Measurements from ENCODE around the gene ZMAT5. TPM values are rescaled to one million over a fixed set of nuclear protein-coding genes. Genes with fewer than 3 reads are reported as not detected.

The ZMAT5 gene
- polyA plus RNA-seq, 1 donor (not counting 4 experiments of a cell fraction or from before 2014, with no cell fraction given) = 11.1 TPM

GRCh38 chr22:29705651-29706050 is 61.2 kb downstream of the ZMAT5 start:
- H3K27me3 ChIP-seq (ENCODE audit: control insufficient read depth, extremely low read depth, insufficient read depth, low read length) = peaks cover 41% of the 10 kb centered on the region
- no peaks in the 10 kb centered on the region for H3K79me2 ChIP-seq (ENCODE audit: control insufficient read depth, insufficient read depth, low read length)
- H3K9me1 ChIP-seq (ENCODE audit: control insufficient read depth, extremely low read depth, insufficient read depth, low read length) = no peaks in the 10 kb centered on the region
- H3K4me2 ChIP-seq (ENCODE audit: control insufficient read depth, extremely low read depth, insufficient read depth, low read depth, low read length) = no peak overlapping the region
- peaks cover 2% of the 10 kb centered on the region for H4K20me1 ChIP-seq (ENCODE audit: control insufficient read depth, extremely low read depth, insufficient read depth, low read length)
- no peaks in the 10 kb centered on the region for H3K9me3 ChIP-seq (ENCODE audit: control insufficient read depth, low read depth, low read length)
- TF ChIP-seq EZH2 (IDR thresholded peaks at IDR 0.05; ENCODE audit: low read length) (no peak), CTCF (optimal IDR thresholded peaks at IDR 0.05 in 1 of 3, IDR thresholded peaks at IDR 0.05 in 1 of 3, conservative IDR thresholded peaks at IDR 0.05 in 1 of 3; ENCODE audit: extremely low read depth in 1 of 3, insufficient read depth in 2 of 3, low read length in 3 of 3) (no peak)
- H3K27ac ChIP-seq (ENCODE audit: control insufficient read depth, insufficient read depth, low read length) = no peak overlapping the region
- no peak overlapping the region for H3K9ac ChIP-seq (ENCODE audit: control insufficient read depth, extremely low read depth, insufficient read depth, low read length)
- H3K4me3 ChIP-seq (ENCODE audit: control insufficient read depth in 2 of 3, extremely low read depth in 1 of 3, insufficient read depth in 2 of 3, low read depth in 1 of 3, low read length in 3 of 3) = no peak overlapping the region
- peaks cover 11% of the 10 kb centered on the region for H3K4me1 ChIP-seq (ENCODE audit: control insufficient read depth, extremely low read depth, insufficient read depth, low read length)
- DNase-seq (ENCODE audit: low read depth, low spot score) (no peak), FAIRE-seq (no peak)
- dilution Hi-C loops (cut with MboI; ENCODE audit: extremely low pct_ligation_motif_present, low sequenced_read_pairs) = no loop called here
- no peaks in the 10 kb centered on the region for H3K36me3 ChIP-seq (ENCODE audit: control insufficient read depth in 2 of 2, extremely low read depth in 1 of 2, insufficient read depth in 2 of 2, low read length in 2 of 2)
- H2AFZ ChIP-seq (ENCODE audit: control insufficient read depth, low read length) = no peak overlapping the region

GRCh38 chr22:29704528-29705285 is 62.1 kb downstream of the ZMAT5 start:
- H3K9me3 ChIP-seq (ENCODE audit: control insufficient read depth, low read depth, low read length) = no peaks in the 10 kb centered on the region
- no peak for FAIRE-seq
- dilution Hi-C loops (cut with MboI; ENCODE audit: extremely low pct_ligation_motif_present, low sequenced_read_pairs) = no loop called here

More at GRCh38 chr22:29704528-29705285, 62.1 kb downstream of the ZMAT5 start:
- no peak overlapping the region for H3K4me2 ChIP-seq (ENCODE audit: control insufficient read depth, extremely low read depth, insufficient read depth, low read depth, low read length)
- TF ChIP-seq EZH2 (IDR thresholded peaks at IDR 0.05; ENCODE audit: low read length) (no peak), CTCF (optimal IDR thresholded peaks at IDR 0.05 in 1 of 3, IDR thresholded peaks at IDR 0.05 in 1 of 3, conservative IDR thresholded peaks at IDR 0.05 in 1 of 3; ENCODE audit: extremely low read depth in 1 of 3, insufficient read depth in 2 of 3, low read length in 3 of 3) (no peak)
- no peak overlapping the region for H3K4me3 ChIP-seq (ENCODE audit: control insufficient read depth in 2 of 3, extremely low read depth in 1 of 3, insufficient read depth in 2 of 3, low read depth in 1 of 3, low read length in 3 of 3)
- H3K9me1 ChIP-seq (ENCODE audit: control insufficient read depth, extremely low read depth, insufficient read depth, low read length) = no peaks in the 10 kb centered on the region
- no peak overlapping the region for H2AFZ ChIP-seq (ENCODE audit: control insufficient read depth, low read length)
- H3K9ac ChIP-seq (ENCODE audit: control insufficient read depth, extremely low read depth, insufficient read depth, low read length) = no peak overlapping the region
- no peaks in the 10 kb centered on the region for H3K79me2 ChIP-seq (ENCODE audit: control insufficient read depth, insufficient read depth, low read length)
- H3K27ac ChIP-seq (ENCODE audit: control insufficient read depth, insufficient read depth, low read length) = no peak overlapping the region
- no peaks in the 10 kb centered on the region for H3K36me3 ChIP-seq (ENCODE audit: control insufficient read depth in 2 of 2, extremely low read depth in 1 of 2, insufficient read depth in 2 of 2, low read length in 2 of 2)
- peaks cover 45% of the 10 kb centered on the region for H3K27me3 ChIP-seq (ENCODE audit: control insufficient read depth, extremely low read depth, insufficient read depth, low read length)
- no peak for DNase-seq (ENCODE audit: low read depth, low spot score)
- H3K4me1 ChIP-seq (ENCODE audit: control insufficient read depth, extremely low read depth, insufficient read depth, low read length) = peaks cover 15% of the 10 kb centered on the region
- peaks cover 2% of the 10 kb centered on the region for H4K20me1 ChIP-seq (ENCODE audit: control insufficient read depth, extremely low read depth, insufficient read depth, low read length)
